Keratinocyte (primary cell): ENCODE measurements around the gene FZR1. TPM values are rescaled to one million over a fixed set of nuclear protein-coding genes. Genes with fewer than 3 reads are reported as not detected.

Experiments
- DNase-seq: peaks from one replicate; pipeline ENCODE4 v3.0.0-alpha.2; 2011; ENCODE audit warnings: low read depth, missing footprints, low spot score
- FAIRE-seq: peaks from 2 replicates; lab custom pipeline; 2011; peaks lifted over from hg19 to GRCh38; lab: Jason Lieb, UNC
- H2AFZ ChIP-seq: 2 replicates; pipeline ENCODE4 v1.6.0; 2012; ENCODE audit warnings: low read length, control low read depth, inconsistent platforms; ENCODE audit not compliant: control insufficient read depth
- H3K27ac ChIP-seq: 2 replicates; pipeline ENCODE4 v1.5.1; 2011; ENCODE audit warnings: low read length; ENCODE audit not compliant: control insufficient read depth, insufficient read depth
- H3K27me3 ChIP-seq: 3 replicates; pipeline ENCODE4 v1.6.0; 2011; ENCODE audit warnings: low read length; ENCODE audit not compliant: control insufficient read depth, insufficient read depth; ENCODE audit errors: extremely low read depth
- H3K36me3 ChIP-seq, 2 experiments: 2 replicates in 1 of 2; 3 replicates in 1 of 2; pipeline ENCODE4 v1.5.1; 2011; ENCODE audit warnings: low read length in 2 of 2, mild to moderate bottlenecking in 1 of 2; ENCODE audit not compliant: control insufficient read depth in 2 of 2, insufficient read depth in 2 of 2; ENCODE audit errors: extremely low read depth in 1 of 2
- H3K4me1 ChIP-seq: 3 replicates; pipeline ENCODE4 v1.5.1; 2011; ENCODE audit warnings: low read length; ENCODE audit not compliant: control insufficient read depth, insufficient read depth; ENCODE audit errors: extremely low read depth
- H3K4me2 ChIP-seq: 3 replicates; pipeline ENCODE4 v1.6.0; 2011; ENCODE audit warnings: low read depth, low read length; ENCODE audit not compliant: control insufficient read depth, insufficient read depth; ENCODE audit errors: extremely low read depth
- H3K4me3 ChIP-seq, 3 experiments: fragments of 200-600 bp in 1 of 3; sonication (generic) in 1 of 3; 2 replicates in 2 of 3; 3 replicates in 1 of 3; pipeline ENCODE4 v1.5.1; 2011 to 2016; ENCODE audit warnings: low read length in 3 of 3, mild to moderate bottlenecking in 3 of 3, control low read depth in 2 of 3, inconsistent platforms in 1 of 3, low read depth in 1 of 3, mixed read lengths in 1 of 3, mixed run types in 1 of 3, moderate library complexity in 1 of 3; ENCODE audit not compliant: control insufficient read depth in 2 of 3, insufficient read depth in 2 of 3; ENCODE audit errors: extremely low read depth in 1 of 3
- H3K79me2 ChIP-seq: 2 replicates; pipeline ENCODE4 v1.6.0; 2012; ENCODE audit warnings: low read length; ENCODE audit not compliant: control insufficient read depth, insufficient read depth
- H3K9ac ChIP-seq: 3 replicates; pipeline ENCODE4 v1.6.0; 2011; ENCODE audit warnings: low read length; ENCODE audit not compliant: control insufficient read depth, insufficient read depth; ENCODE audit errors: extremely low read depth
- H3K9me1 ChIP-seq: 3 replicates; pipeline ENCODE4 v1.6.0; 2011; ENCODE audit warnings: low read length; ENCODE audit not compliant: control insufficient read depth, insufficient read depth; ENCODE audit errors: extremely low read depth
- H3K9me3 ChIP-seq: 2 replicates; pipeline ENCODE4 v1.5.1; 2012; ENCODE audit warnings: low read depth, low read length; ENCODE audit not compliant: control insufficient read depth
- H4K20me1 ChIP-seq: 3 replicates; pipeline ENCODE4 v1.6.0; 2011; ENCODE audit warnings: low read length; ENCODE audit not compliant: control insufficient read depth, insufficient read depth; ENCODE audit errors: extremely low read depth
- EZH2 ChIP-seq: IDR thresholded peaks from one replicate; pipeline ENCODE4 v1.6.1; 2012; ENCODE audit warnings: inconsistent platforms, mild to moderate bottlenecking, low read length, moderate library complexity
- dilution Hi-C: fragments of 300-500 bp; cut with MboI; formaldehyde crosslinking; loops from one replicate; pipeline ENCODE4 v1.7.0; 2020; ENCODE audit warnings: low sequenced_read_pairs; ENCODE audit not compliant: extremely low pct_ligation_motif_present
- polyA plus RNA-seq, 5 experiments: library from polyadenylated mRNA; depleted of rRNA in 3 of 5; stranded (reverse) in 3 of 5; stranded (forward) in 1 of 5; unstranded in 1 of 5; fragments of >200 nt; gene quantifications; 1 replicate in 1 of 5; 2 replicates in 3 of 5; 3 replicates in 1 of 5; pipeline versions ENCODE4 v1.2.1 to v1.2.3, GENCODE V29; 2011 to 2012; ENCODE audit warnings: missing spikeins in 2 of 5, low read depth in 1 of 5, low replicate concordance in 1 of 5
- TF ChIP-seq, protein P1 (sequence below), 3 experiments: IDR thresholded peaks in 1 of 3; conservative IDR thresholded peaks in 1 of 3; optimal IDR thresholded peaks in 1 of 3; 2 replicates in 2 of 3; 3 replicates in 1 of 3; pipeline versions ENCODE3 to v1.5.1; 2011; ENCODE audit warnings: low read length in 3 of 3, mild to moderate bottlenecking in 3 of 3, moderate library complexity in 2 of 3, control low read depth in 1 of 3, inconsistent platforms in 1 of 3; ENCODE audit not compliant: insufficient read depth in 2 of 3; ENCODE audit errors: extremely low read depth in 1 of 3

The FZR1 gene
- polyA plus RNA-seq, 1 donor (not counting 4 experiments of a cell fraction or from before 2014, with no cell fraction given) = 23.3 TPM

DNA sequence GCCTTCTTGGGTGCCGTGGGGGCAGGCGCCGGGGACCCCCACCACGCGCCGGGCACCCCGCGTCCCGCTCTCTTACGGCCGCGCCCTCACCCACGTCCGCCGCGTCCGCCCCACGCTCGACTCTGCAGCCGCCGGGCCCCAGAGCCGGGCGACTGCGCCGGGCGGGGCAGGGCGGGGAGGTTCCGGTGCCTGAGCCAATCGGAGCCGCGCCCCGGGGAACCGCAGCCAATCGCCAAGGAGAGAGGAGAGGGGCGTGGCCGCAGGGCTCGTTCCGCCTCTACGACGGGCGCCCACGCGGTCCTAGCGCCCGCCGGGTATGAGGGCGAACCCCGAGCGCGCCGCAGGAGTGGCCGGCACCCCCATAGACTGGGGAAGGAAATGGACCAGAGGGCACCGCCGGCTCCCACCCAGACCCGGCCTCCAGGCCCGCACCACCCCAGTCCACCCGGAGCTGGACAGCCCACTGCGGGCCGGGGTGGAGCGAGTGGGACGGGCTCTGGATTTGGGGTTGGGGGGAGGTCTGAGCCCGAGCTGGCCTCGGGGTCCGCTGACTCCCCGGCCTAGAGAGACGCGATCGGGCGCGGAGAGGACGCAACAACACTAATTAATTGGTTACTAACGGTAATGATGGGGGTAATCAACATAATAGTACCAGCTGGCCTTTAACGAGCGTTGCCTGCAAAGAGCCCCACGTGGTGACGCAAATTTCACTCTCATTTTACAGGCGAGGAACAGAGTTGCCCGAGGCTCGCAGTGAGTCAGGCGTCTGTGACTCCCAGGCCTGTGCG is 51.5 kb downstream of the FZR1 start, which contains the start of gene MFSD12:
Gene MFSD12 (minus strand): TSS at position 126 of the 788 bp plus-strand sequence. CDS start 183 bp downstream, outside the sequence.
- Histone ChIP-seq H3K79me2 (peaks cover 32% of the 10 kb centered on the region), H3K36me3 (peaks cover 0 to 4% of the 10 kb centered on the region in 2 experiments)
- no peak for TF ChIP-seq EZH2
- TF ChIP-seq, protein P1, sequence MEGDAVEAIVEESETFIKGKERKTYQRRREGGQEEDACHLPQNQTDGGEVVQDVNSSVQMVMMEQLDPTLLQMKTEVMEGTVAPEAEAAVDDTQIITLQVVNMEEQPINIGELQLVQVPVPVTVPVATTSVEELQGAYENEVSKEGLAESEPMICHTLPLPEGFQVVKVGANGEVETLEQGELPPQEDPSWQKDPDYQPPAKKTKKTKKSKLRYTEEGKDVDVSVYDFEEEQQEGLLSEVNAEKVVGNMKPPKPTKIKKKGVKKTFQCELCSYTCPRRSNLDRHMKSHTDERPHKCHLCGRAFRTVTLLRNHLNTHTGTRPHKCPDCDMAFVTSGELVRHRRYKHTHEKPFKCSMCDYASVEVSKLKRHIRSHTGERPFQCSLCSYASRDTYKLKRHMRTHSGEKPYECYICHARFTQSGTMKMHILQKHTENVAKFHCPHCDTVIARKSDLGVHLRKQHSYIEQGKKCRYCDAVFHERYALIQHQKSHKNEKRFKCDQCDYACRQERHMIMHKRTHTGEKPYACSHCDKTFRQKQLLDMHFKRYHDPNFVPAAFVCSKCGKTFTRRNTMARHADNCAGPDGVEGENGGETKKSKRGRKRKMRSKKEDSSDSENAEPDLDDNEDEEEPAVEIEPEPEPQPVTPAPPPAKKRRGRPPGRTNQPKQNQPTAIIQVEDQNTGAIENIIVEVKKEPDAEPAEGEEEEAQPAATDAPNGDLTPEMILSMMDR (optimal IDR thresholded peaks at IDR 0.05 in 1 of 3, IDR thresholded peaks at IDR 0.05 in 1 of 3, conservative IDR thresholded peaks at IDR 0.05 in 1 of 3; ENCODE audit: extremely low read depth in 1 of 3, insufficient read depth in 2 of 3, low read length in 3 of 3) = no peak

DNA sequence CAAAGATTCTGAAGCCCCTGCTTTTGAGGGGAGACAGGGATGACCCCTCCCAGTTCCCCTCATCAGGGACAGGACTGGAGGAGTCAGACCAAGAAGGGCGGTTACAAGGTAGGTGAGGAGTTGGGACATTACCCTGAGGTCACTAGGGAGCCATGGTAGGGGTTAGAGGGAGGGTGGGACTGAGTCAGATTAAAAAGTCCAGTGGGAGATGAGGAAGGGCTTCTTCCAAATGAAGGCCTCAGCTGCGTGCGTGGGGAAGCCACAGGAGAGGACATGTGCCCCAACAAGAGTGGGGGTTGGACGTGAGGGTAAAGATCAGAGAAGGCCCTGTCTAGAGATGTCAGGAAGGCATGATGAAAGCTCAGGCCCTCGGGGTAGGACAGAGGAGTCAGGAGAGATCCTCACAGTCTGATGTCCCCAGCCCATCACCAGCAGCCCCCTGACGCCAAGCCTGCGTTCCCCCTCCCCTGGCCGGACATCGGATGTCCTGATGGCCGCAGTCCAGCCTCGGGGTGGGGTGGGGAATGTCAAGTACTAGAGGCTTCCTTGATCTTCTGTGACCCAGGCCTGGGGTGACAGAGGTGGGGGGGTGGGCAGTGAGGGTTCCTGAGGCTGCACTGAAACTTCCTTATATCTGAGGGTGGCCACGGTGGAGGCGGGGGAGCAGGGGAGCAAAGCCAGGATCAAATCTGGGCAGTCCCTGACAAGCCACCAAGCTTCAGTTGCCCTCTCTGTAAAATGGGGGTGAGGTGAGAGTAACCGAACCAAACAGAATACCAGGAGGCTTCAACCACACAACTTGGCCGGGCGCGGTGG is 57.8 kb downstream of the FZR1 start:
- Histone ChIP-seq H3K79me2 (no peaks in the 10 kb centered on the region), H3K4me1 (peaks cover 9% of the 10 kb centered on the region), H3K27me3 (no peaks in the 10 kb centered on the region), H3K4me2 (no peak overlapping the region), H3K27ac (no peak overlapping the region), H3K9me1 (no peaks in the 10 kb centered on the region), H3K36me3 (no peaks in the 10 kb centered on the region), H3K4me3 (no peak overlapping the region), H3K9me3 (no peaks in the 10 kb centered on the region), H3K9ac (no peak overlapping the region), H4K20me1 (no peaks in the 10 kb centered on the region), H2AFZ (no peak overlapping the region)
- no peak for DNase-seq
- no peak for FAIRE-seq
- dilution Hi-C loops = no loop called here
- TF ChIP-seq, protein P1 (optimal IDR thresholded peaks at IDR 0.05 in 1 of 3, IDR thresholded peaks at IDR 0.05 in 1 of 3, conservative IDR thresholded peaks at IDR 0.05 in 1 of 3; ENCODE audit: extremely low read depth in 1 of 3, insufficient read depth in 2 of 3, low read length in 3 of 3) = no peak
- TF ChIP-seq EZH2 = no peak

More for the DNA sequence above, 51.5 kb downstream of the FZR1 start, which contains the start of gene MFSD12:
- Histone ChIP-seq H3K27ac (peak within 1 kb of the TSS; percentile 69), H3K9ac (peak within 1 kb of the TSS; percentile 85), H3K9me1 (no peaks in the 10 kb centered on the region), H3K4me2 (peak within 1 kb of the TSS; percentile 96), H4K20me1 (peaks cover 8% of the 10 kb centered on the region), H3K27me3 (no peaks in the 10 kb centered on the region), H2AFZ (peak within 1 kb of the TSS; percentile 38), H3K4me1 (peaks cover 21% of the 10 kb centered on the region), H3K4me3 (peak within 1 kb of the TSS; percentile 86 to 96 (median 91)), H3K9me3 (no peaks in the 10 kb centered on the region)
- dilution Hi-C loops = no loop called here
- DNase-seq = no peak
- no peak for FAIRE-seq
